ENCODE measurements around the gene FKBP6.
"Not testable (repeated sequence)": the region's sequence is repeated elsewhere in the genome, so short reads cannot be mapped to it uniquely, and the experiment has no call there.

FKBP6 gene

GRCh38 chr7:73397521-73398281 lies 69.7 kb downstream of the FKBP6 start:
- no peak for DNase-seq

- DNase-seq = peak; percentile 68
Observed at GRCh38 chr7:73399185-73400050, 71.5 kb downstream of the FKBP6 start.

- not testable (repeated sequence) for DNase-seq
Observed at GRCh38 chr7:73404860-73405259, 76.9 kb downstream of the FKBP6 start.
